ENCODE measurements around the gene MACROD2.
"Not testable (repeated sequence)": the region's sequence is repeated elsewhere in the genome, so short reads cannot be mapped to it uniquely, and the experiment has no call there.

The MACROD2 gene

GRCh38 chr20:15346657-15347280 is 1351.5 kb downstream of the MACROD2 start:
- Histone ChIP-seq H4K20me1 (no peaks in the 10 kb centered on the region), H3K4me3 (no peak overlapping the region)
- TF ChIP-seq Cebpa-rat (IDR thresholded peaks at IDR 0.05): no peak

GRCh38 chr20:15359056-15359455 is 1363.7 kb downstream of the MACROD2 start:
- H3K36me3 ChIP-seq: no peaks in the 10 kb centered on the region
- no peak for TF ChIP-seq Cebpa-rat (IDR thresholded peaks at IDR 0.05)
- H3K4me1 ChIP-seq: no peaks in the 10 kb centered on the region
- H3K4me3 ChIP-seq: no peak overlapping the region
- H3K27ac ChIP-seq: no peak overlapping the region
- no peak overlapping the region for H3K9ac ChIP-seq
- H3K4me2 ChIP-seq: no peak overlapping the region
- H3K27me3 ChIP-seq: no peaks in the 10 kb centered on the region
- no peaks in the 10 kb centered on the region for H4K20me1 ChIP-seq
- no peaks in the 10 kb centered on the region for H3K9me3 ChIP-seq (replicated peaks in 1 of 11)

More at GRCh38 chr20:15346657-15347280, 1351.5 kb downstream of the MACROD2 start:
- Histone ChIP-seq H3K27ac (no peak overlapping the region), H3K27me3 (no peaks in the 10 kb centered on the region), H3K4me2 (no peak overlapping the region), H3K4me1 (no peaks in the 10 kb centered on the region), H3K9me3 (replicated peaks in 1 of 11) (0 out of 22 replicates have a peak, but pooled peaks cover 0 to 3% (median 0%) of the 10 kb centered on the region in 11 experiments), H3K36me3 (no peaks in the 10 kb centered on the region), H3K9ac (no peak overlapping the region)

- no peak overlapping the region for H3K4me3 ChIP-seq
- no peak overlapping the region for H3K27ac ChIP-seq
- no peaks in the 10 kb centered on the region for H3K9me3 ChIP-seq (replicated peaks in 1 of 11)
These were observed 1367.5 kb downstream of the MACROD2 start for GRCh38 chr20:15362849-15363248.

GRCh38 chr20:15364781-15365180 is 1369.5 kb downstream of the MACROD2 start:
- Histone ChIP-seq H3K4me2 (no peak overlapping the region), H3K9ac (no peak overlapping the region), H3K27ac (no peak overlapping the region), H3K4me1 (no peaks in the 10 kb centered on the region), H3K9me3 (replicated peaks in 1 of 11) (no peaks in the 10 kb centered on the region), H3K36me3 (no peaks in the 10 kb centered on the region), H3K4me3 (no peak overlapping the region), H3K27me3 (no peaks in the 10 kb centered on the region), H4K20me1 (no peaks in the 10 kb centered on the region)
- no peak for TF ChIP-seq Cebpa-rat (IDR thresholded peaks at IDR 0.05)

More at GRCh38 chr20:15362849-15363248, 1367.5 kb downstream of the MACROD2 start:
- Histone ChIP-seq H3K27me3 (no peaks in the 10 kb centered on the region), H3K4me1 (no peaks in the 10 kb centered on the region), H4K20me1 (no peaks in the 10 kb centered on the region), H3K9ac (no peak overlapping the region), H3K36me3 (no peaks in the 10 kb centered on the region), H3K4me2 (no peak overlapping the region)
- TF ChIP-seq Cebpa-rat (IDR thresholded peaks at IDR 0.05): no peak

- no peak overlapping the region for H3K4me3 ChIP-seq
- no peaks in the 10 kb centered on the region for H3K27me3 ChIP-seq
- H3K27ac ChIP-seq: no peak overlapping the region
- no peaks in the 10 kb centered on the region for H3K4me1 ChIP-seq
- H3K4me2 ChIP-seq: no peak overlapping the region
- no peaks in the 10 kb centered on the region for H4K20me1 ChIP-seq
- TF ChIP-seq Cebpa-rat (IDR thresholded peaks at IDR 0.05): no peak
- H3K9me3 ChIP-seq (replicated peaks in 1 of 11): no peaks in the 10 kb centered on the region
- H3K9ac ChIP-seq: no peak overlapping the region
- H3K36me3 ChIP-seq: no peaks in the 10 kb centered on the region
These were observed 1375.1 kb downstream of the MACROD2 start for GRCh38 chr20:15370370-15370769.

- no peak for TF ChIP-seq Cebpa-rat (IDR thresholded peaks at IDR 0.05)
- Histone ChIP-seq H3K27ac (no peak overlapping the region), H3K9me3 (replicated peaks in 1 of 11) (no peaks in the 10 kb centered on the region), H3K36me3 (no peaks in the 10 kb centered on the region), H3K4me3 (no peak overlapping the region), H3K9ac (no peak overlapping the region), H3K4me2 (no peak overlapping the region), H3K4me1 (no peaks in the 10 kb centered on the region), H3K27me3 (no peaks in the 10 kb centered on the region), H4K20me1 (no peaks in the 10 kb centered on the region)
These were observed 1379.4 kb downstream of the MACROD2 start for GRCh38 chr20:15374682-15375081.

- no peaks in the 10 kb centered on the region for H3K4me1 ChIP-seq
- no peak overlapping the region for H3K4me3 ChIP-seq
- H3K4me2 ChIP-seq: no peak overlapping the region
- H3K9ac ChIP-seq: no peak overlapping the region
- no peaks in the 10 kb centered on the region for H4K20me1 ChIP-seq
- no peaks in the 10 kb centered on the region for H3K9me3 ChIP-seq (replicated peaks in 1 of 11)
- no peaks in the 10 kb centered on the region for H3K36me3 ChIP-seq
- no peaks in the 10 kb centered on the region for H3K27me3 ChIP-seq
- H3K27ac ChIP-seq: no peak overlapping the region
- no peak for TF ChIP-seq Cebpa-rat (IDR thresholded peaks at IDR 0.05)
These were observed 1380.5 kb downstream of the MACROD2 start for GRCh38 chr20:15375836-15376235.

- not testable (repeated sequence) for H3K9me3 ChIP-seq (replicated peaks in 1 of 11); H3K36me3 ChIP-seq; H3K27me3 ChIP-seq; H4K20me1 ChIP-seq; H3K4me2 ChIP-seq; H3K9ac ChIP-seq; H3K4me3 ChIP-seq; H3K27ac ChIP-seq; H3K4me1 ChIP-seq
These were observed 1382.3 kb downstream of the MACROD2 start for GRCh38 chr20:15377603-15378002.

- H3K4me3 ChIP-seq: no peak overlapping the region
- no peaks in the 10 kb centered on the region for H4K20me1 ChIP-seq
- no peaks in the 10 kb centered on the region for H3K9me3 ChIP-seq (replicated peaks in 1 of 11)
- H3K36me3 ChIP-seq: no peaks in the 10 kb centered on the region
- no peak overlapping the region for H3K4me2 ChIP-seq
- H3K9ac ChIP-seq: no peak overlapping the region
- H3K4me1 ChIP-seq: no peaks in the 10 kb centered on the region
- H3K27ac ChIP-seq: no peak overlapping the region
- no peak for TF ChIP-seq Cebpa-rat (IDR thresholded peaks at IDR 0.05)
- no peaks in the 10 kb centered on the region for H3K27me3 ChIP-seq
These were observed 1382.8 kb downstream of the MACROD2 start for GRCh38 chr20:15378151-15378550.

GRCh38 chr20:15379681-15380296 is 1384.5 kb downstream of the MACROD2 start:
- no peaks in the 10 kb centered on the region for H3K4me1 ChIP-seq
- no peaks in the 10 kb centered on the region for H4K20me1 ChIP-seq
- no peak for TF ChIP-seq Cebpa-rat (IDR thresholded peaks at IDR 0.05)
- H3K4me3 ChIP-seq: no peak overlapping the region
- no peak overlapping the region for H3K9ac ChIP-seq
- no peaks in the 10 kb centered on the region for H3K27me3 ChIP-seq
- no peak overlapping the region for H3K4me2 ChIP-seq
- no peaks in the 10 kb centered on the region for H3K9me3 ChIP-seq (replicated peaks in 1 of 11)
- H3K27ac ChIP-seq: no peak overlapping the region
- no peaks in the 10 kb centered on the region for H3K36me3 ChIP-seq

Measured in BLaER1 treated with 17β-estradiol and CSF1 and Interleukin-3, amounts not matched to agents 10 nM and 100 nM (cell line).